ACHN (cell line): ENCODE measurements around the gene VOPP1.

Experiments used
- DNase-seq: peaks from one replicate; pipeline ENCODE4 v3.0.0-alpha.2; 2015
- in situ Hi-C: cut with HindIII; loops from 2 replicates; pipeline ENCODE4 v1.10.0; 2017; ENCODE audit warnings: low sequenced_read_pairs, low pct_ligation_motif_present, low pct_unique_long_range_greater_than_20kb

VOPP1 gene

GRCh38 chr7:55436457-55436856 is 135.8 kb downstream of the VOPP1 start:
- in situ Hi-C loops = no loop called here
- no peak for DNase-seq

GRCh38 chr7:55435466-55435865 is 136.8 kb downstream of the VOPP1 start:
- in situ Hi-C loops = no loop called here
- no peak for DNase-seq

- in situ Hi-C loops = no loop called here
- peak; percentile 64 for DNase-seq
Measured at GRCh38 chr7:55432939-55433784, 139.1 kb downstream of the VOPP1 start.

GRCh38 chr7:55432506-55432905 is 139.8 kb downstream of the VOPP1 start:
- in situ Hi-C loops = no loop called here
- no peak for DNase-seq

- no peak for DNase-seq
- in situ Hi-C loops = no loop called here
Measured at GRCh38 chr7:55431898-55432297, 140.4 kb downstream of the VOPP1 start.

GRCh38 chr7:55429835-55430499 is 142.3 kb downstream of the VOPP1 start:
- in situ Hi-C loops = loop anchor here (10.0 kb wide), 1 partner anchor 145 kb away; no protein-coding TSS in a partner anchor

GRCh38 chr7:55427800-55428199 is 144.5 kb downstream of the VOPP1 start:
- in situ Hi-C loops = loop anchor here (10.0 kb wide), 1 partner anchor 143 kb away; no protein-coding TSS in a partner anchor
- no peak for DNase-seq

More at GRCh38 chr7:55429835-55430499, 142.3 kb downstream of the VOPP1 start:
- DNase-seq = no peak

GRCh38 chr7:55427342-55427741 is 145.0 kb downstream of the VOPP1 start:
- in situ Hi-C loops = loop anchor here (10.0 kb wide), 1 partner anchor 143 kb away; no protein-coding TSS in a partner anchor
- DNase-seq = no peak

- DNase-seq = no peak
Measured at GRCh38 chr7:55426676-55427075, 145.6 kb downstream of the VOPP1 start.

GRCh38 chr7:55425141-55425752 is 147.1 kb downstream of the VOPP1 start:
- in situ Hi-C loops = loop anchor here (10.0 kb wide), 1 partner anchor 140 kb away; no protein-coding TSS in a partner anchor
- no peak for DNase-seq

More at GRCh38 chr7:55426676-55427075, 145.6 kb downstream of the VOPP1 start:
- in situ Hi-C loops = loop anchor here (10.0 kb wide), 1 partner anchor 142 kb away; no protein-coding TSS in a partner anchor

GRCh38 chr7:55423891-55424290 is 148.4 kb downstream of the VOPP1 start:
- in situ Hi-C loops = loop anchor here (10.0 kb wide), 1 partner anchor 139 kb away; no protein-coding TSS in a partner anchor
- DNase-seq = no peak

- in situ Hi-C loops = loop anchor here (10.0 kb wide), 1 partner anchor 138 kb away; no protein-coding TSS in a partner anchor
- DNase-seq = no peak
Measured at GRCh38 chr7:55423277-55423711, 149.0 kb downstream of the VOPP1 start.
